SK-N-SH treated with all-trans-retinoic acid at 6 μM for 48 hours (cell line): ENCODE data around the gene COL17A1.

Experiments used
- ARNTL ChIP-seq: fragments of 450-650 bp; formaldehyde crosslinking; IDR thresholded peaks from 2 replicates; pipeline ENCODE4 v1.5.0; 2020; ENCODE audit warnings: low read depth, mild to moderate bottlenecking, moderate library complexity, borderline replicate concordance
- GLIS3 ChIP-seq: fragments of 250-450 bp; sonication (Bioruptor Pico); IDR thresholded peaks from 2 replicates; pipeline ENCODE4 v1.5.0; 2020; ENCODE audit warnings: mild to moderate bottlenecking, moderate library complexity
- PPARA ChIP-seq: fragments of 250-450 bp; sonication (Bioruptor Pico); IDR thresholded peaks from 2 replicates; pipeline ENCODE4 v1.5.0; 2020; ENCODE audit warnings: mild to moderate bottlenecking, borderline replicate concordance
- ZC3H10 ChIP-seq: fragments of 250-450 bp; sonication (Bioruptor Pico); IDR thresholded peaks from 2 replicates; pipeline ENCODE4 v1.5.1; 2021; ENCODE audit warnings: mild to moderate bottlenecking, moderate library complexity
- ZFP30 ChIP-seq: fragments of 450-650 bp; formaldehyde crosslinking; IDR thresholded peaks from 2 replicates; pipeline ENCODE4 v1.5.0; 2022; ENCODE audit warnings: mild to moderate bottlenecking, moderate library complexity
- TF ChIP-seq, protein P1 (sequence below): fragments of 250-450 bp; sonication (Bioruptor Pico); IDR thresholded peaks from 2 replicates; pipeline ENCODE4 v1.8.0; 2020; ENCODE audit warnings: mild to moderate bottlenecking, moderate library complexity, borderline replicate concordance

DNA sequence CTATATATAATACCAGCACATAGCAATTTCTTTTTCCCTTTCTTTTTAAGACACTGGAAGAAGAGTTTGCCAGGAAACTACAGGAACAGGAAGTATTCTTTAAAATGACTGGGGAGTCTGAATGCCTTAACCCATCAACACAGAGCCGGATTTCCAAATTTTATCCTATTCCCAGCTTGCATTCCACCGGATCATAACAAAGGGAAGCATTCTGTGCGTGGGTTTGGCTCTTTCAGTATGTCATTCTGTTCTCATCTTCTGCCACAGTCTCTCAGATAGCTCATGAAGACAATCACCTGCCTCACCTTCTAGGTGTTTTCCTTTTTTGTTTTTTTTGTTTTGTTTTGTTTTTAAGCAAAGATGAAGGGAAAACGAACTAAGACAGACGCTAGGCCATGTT is 60.2 kb downstream of the COL17A1 start:
- TF ChIP-seq ZFP30 (CRISPR knock-in tag) (no peak), PPARA (no peak), ZC3H10 (CRISPR knock-in tag) (no peak), ARNTL (CRISPR knock-in tag) (no peak), GLIS3 (CRISPR knock-in tag) (no peak)
- TF ChIP-seq, protein P1, sequence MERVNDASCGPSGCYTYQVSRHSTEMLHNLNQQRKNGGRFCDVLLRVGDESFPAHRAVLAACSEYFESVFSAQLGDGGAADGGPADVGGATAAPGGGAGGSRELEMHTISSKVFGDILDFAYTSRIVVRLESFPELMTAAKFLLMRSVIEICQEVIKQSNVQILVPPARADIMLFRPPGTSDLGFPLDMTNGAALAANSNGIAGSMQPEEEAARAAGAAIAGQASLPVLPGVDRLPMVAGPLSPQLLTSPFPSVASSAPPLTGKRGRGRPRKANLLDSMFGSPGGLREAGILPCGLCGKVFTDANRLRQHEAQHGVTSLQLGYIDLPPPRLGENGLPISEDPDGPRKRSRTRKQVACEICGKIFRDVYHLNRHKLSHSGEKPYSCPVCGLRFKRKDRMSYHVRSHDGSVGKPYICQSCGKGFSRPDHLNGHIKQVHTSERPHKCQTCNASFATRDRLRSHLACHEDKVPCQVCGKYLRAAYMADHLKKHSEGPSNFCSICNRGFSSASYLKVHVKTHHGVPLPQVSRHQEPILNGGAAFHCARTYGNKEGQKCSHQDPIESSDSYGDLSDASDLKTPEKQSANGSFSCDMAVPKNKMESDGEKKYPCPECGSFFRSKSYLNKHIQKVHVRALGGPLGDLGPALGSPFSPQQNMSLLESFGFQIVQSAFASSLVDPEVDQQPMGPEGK (CRISPR knock-in tag) = no peak
